NCI-H446 (cell line): ENCODE data around the gene BNC1.
"Not testable (repeated sequence)": the region's sequence is repeated elsewhere in the genome, so short reads cannot be mapped to it uniquely, and the experiment has no call there.

Experiments used
- DNase-seq, 2 experiments: peaks; one replicate each; lab custom pipeline; 2025; lab: John Stamatoyannopoulos, UW

The BNC1 gene

GRCh38 chr15:83249030-83249343, 35.5 kb downstream of the BNC1 start:
- no peak for DNase-seq

DNA sequence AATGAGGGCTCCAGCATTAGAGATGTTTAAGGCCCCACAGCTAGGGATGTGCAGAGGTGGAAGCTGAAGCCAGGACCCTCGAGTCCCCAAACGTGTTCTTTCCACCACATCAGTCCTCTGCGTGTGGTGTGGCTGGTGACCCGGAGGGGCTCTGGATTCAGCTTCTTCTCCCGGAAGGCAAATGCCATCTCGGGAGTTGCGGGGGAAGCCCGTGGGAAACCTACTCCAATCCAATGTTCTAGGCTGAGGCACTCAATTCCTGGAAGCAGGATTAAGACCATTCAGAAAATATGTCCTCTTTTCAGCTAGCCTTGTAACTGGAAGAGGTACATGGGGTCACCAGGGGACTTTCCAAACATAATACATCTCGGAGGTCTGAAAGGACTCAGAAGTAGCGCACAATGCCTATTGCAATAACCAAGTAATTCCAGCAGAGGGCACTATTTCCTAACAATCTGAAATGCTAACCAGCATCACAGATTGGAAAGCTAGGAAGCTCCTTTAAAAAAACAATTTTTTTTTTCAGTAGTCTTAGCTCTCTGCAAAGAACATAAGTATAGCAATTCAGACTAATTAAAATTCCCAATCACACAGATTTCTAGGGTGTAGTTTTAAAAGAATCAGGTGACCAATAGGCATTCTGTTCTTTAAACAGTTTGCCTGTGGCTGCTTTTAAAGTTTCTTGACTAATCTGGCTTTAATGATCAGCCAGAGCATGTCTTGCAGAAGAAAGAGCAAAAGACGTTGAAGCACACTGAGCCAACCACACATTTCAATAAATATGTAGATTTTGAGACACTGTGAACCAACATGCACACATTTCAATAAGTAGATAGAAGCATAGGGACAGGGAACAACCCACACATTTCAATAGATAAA, 36.1 kb downstream of the BNC1 start:
- DNase-seq = peak; percentile 40 to 73

DNA sequence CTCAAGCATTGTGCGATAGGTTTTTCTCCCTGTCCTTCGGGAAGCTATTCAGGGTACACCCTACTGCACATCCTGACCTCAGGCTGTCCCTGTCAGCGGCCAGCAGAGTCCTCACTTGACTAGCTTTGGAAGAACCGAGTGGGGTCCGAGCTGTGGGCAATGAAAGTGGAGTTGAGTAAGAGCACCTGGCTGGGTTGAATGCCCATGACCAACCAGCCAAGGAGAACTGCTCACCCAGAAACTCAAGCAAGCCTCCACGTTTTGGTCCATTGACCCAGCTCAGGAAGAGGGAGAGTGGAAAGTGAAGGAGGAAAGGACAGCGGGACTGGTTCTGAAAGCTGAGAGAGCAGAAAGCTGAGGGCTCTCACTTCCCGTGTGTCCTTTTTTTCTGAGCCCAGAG, 40.8 kb downstream of the BNC1 start:
- no peak for DNase-seq

DNA sequence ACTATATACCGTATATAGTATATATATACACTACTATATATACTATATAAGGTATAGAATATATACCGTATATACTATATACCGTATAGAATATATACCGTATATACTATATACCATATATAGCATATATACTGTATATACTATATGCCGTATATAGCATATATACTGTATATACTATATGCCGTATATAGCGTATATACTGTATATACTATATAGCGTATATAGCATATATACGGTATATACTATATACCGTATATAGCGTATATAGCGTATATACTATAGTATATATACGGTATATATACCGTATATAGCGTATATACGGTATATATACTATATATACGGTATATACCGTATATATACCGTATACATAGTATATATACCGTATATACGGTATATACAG, 54.2 kb downstream of the BNC1 start:
- no peak for DNase-seq

DNA sequence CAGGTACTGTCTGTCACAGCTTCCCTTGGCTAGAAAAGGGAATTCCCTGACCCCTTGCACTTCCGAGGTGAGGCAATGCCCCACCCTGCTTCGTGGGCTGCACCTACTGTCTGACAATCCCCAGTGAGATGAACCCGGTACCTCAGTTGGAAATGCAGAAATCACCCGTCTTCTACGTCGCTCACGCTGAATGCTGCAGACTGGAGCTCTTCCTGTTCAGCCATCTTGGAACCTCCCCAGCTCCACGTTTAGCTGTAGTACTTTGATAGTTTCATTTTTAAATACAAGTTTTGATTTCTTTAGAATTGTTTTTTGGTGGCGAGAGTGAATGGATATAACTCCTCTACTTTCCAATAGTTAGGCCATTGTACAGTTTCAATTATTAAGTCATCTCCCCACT, 59.0 kb downstream of the BNC1 start:
- DNase-seq = no peak

DNA sequence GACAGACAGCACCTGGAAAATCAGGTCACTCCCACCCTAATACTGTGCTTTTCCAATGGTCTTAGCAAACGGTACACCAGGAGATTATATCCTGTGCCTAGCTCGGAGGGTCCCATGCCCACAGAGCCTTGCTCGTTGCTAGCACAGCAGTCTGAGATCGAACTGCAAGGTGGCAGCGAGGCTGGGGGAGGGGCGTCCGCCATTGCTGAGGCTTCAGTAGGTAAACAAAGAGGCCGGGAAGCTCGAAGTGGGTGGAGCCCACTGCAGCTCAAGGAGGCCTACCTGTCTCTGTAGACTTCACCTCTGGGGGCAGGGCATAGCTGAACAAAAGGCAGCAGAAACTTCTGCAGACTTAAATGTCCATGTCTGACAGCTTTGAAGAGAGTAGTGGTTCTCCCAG, 62.7 kb downstream of the BNC1 start:
- DNase-seq = not testable (repeated sequence)

- no peak for DNase-seq
Measured at GRCh38 chr15:83219026-83219425, 65.4 kb downstream of the BNC1 start.

DNA sequence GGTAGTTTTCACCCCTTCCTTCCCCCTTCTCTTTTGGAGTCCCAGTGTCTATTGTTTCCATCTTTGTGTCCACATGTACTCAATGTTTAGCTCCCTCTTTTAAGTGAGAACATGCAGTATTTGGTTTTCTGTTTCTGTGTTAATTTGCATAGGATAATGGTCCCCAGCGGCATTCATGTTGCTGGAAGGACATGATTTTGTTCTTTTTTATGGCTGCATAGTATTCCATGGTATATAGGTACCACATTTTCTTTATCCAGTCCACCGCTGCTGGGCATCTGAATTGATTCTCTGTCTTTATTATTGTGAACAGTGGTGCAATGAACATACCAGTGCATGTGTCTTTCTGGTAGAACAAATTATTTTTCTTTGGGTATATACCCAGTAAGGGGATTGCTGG, 69.2 kb downstream of the BNC1 start:
- no peak for DNase-seq

DNA sequence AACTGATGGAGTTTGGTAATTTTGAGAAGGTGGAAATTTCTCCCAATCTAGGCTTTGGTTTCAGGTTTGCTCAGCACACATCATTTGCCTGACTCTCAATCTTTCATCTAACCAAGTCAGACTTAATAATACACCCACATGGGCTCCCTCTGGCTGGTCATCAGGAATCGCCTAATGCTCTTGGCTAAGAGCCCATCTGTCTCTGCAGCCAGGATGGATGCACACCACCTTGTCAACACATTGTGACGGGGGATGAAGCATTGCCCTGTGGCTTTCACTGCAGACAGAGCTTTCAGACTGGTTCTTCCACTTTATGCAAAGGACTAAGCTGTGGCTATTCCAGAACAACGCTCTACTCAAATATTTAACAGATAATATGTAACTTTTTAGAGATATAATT, 73.8 kb downstream of the BNC1 start:
- peak in 1 of 2 experiments; percentile 23 for DNase-seq

GRCh38 chr15:83209333-83209732, 75.1 kb downstream of the BNC1 start:
- DNase-seq = no peak

- DNase-seq = no peak
Measured at GRCh38 chr15:83208367-83208661, 76.2 kb downstream of the BNC1 start.

- peak; percentile 14 to 53 for DNase-seq
Measured at GRCh38 chr15:83207660-83208366, 76.7 kb downstream of the BNC1 start, which contains the start of gene HDGFL3. Gene HDGFL3, minus strand, starts transcription at chr15:83207823. Its CDS starts 409 bp downstream, at chr15:83207414.

DNA sequence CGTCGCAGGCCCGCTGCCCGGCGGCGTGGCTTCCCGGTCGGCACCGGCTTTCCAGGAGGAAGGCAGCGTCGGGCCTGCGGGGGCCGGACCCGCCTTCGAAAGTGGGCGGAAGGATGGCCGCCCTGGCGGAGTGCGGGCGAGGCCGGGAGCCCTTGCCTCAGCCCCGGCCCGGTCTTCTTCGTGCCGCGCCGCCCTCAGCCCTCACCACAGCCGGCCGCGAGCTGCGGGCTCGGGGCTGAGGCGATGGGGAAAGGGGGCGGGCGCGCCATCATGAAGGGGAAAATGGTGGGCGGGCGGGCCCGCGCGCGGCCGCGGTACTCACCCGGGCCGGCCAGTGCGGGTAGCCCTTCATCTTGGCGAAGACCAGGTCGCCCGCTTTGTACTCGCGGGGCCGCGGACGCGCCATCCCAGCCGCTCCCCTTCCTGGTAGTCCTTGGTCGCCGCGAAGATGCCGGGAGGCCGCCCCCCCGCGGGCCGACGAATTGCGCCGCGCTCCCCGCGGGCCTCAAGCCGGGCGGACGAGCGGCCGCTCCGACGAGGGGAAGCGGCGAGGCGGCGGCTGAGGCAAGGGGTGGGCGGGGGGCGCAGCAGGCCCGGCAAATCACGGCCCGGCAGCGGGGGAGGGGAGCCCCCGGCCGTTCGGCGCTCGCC, 77.3 kb downstream of the BNC1 start:
- DNase-seq = peak in 1 of 2 experiments; percentile 37

GRCh38 chr15:83206526-83207008, 77.9 kb downstream of the BNC1 start:
- DNase-seq = no peak
